Adipose tissue (tissue), 3 donors: ENCODE measurements around the gene GLP1R. TPM values are rescaled to one million over a fixed set of nuclear protein-coding genes. Genes with fewer than 3 reads are reported as not detected.

ENCODE experiments used
- H3K27ac ChIP-seq: one replicate; pipeline ENCODE4 v1.5.1; 2013; ENCODE audit warnings: low read depth, low read length
- WGBS, 3 donors: extraction: QIAGEN DNeasy Blood & Tissue Kit; methylation state at CpG; one replicate each; pipeline ENCODE4 v1.1.7; 2013; 5-methylcytosine and 5-hydroxymethylcytosine counted together
- polyA plus RNA-seq, 3 donors: library from polyadenylated mRNA; stranded (reverse); fragments of 200-250 nt; gene quantifications; one replicate each; pipeline ENCODE4 v1.2.3, GENCODE V29; 2013
- donor health status: healthy with polysubstance abuse.
- donor health status: Bipolar disorder and iron deficiency.
- donor health status: healthy.

GLP1R gene
- polyA plus RNA-seq, 3 donors = 0.04 to 2.0 TPM; not detected in 1

DNA sequence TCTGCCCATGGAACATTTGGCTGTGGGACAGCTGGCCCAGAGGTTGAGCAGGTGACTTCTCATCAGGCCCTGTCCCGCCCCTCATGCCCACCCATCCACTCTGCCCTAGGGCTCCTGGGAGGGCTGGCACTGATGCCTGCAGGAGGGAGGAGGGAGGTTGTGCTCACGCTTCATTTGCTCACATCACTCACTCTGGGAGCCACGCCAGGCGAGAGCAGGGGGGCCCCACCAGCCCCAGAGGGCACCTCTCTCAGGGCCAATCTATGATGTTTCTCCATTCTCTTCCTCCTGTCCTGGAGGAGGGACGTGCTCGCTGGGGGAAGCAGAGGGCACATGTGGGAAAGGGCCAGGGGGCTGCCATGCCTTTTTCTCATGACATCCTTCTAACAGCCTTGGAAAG is 10.9 kb upstream of the GLP1R start:
- 59 to 61% (median 60%) methylated on average over 5 to 6 of the region's 6 CpGs for WGBS, 3 donors
- H3K27ac ChIP-seq = no peak overlapping the region

DNA sequence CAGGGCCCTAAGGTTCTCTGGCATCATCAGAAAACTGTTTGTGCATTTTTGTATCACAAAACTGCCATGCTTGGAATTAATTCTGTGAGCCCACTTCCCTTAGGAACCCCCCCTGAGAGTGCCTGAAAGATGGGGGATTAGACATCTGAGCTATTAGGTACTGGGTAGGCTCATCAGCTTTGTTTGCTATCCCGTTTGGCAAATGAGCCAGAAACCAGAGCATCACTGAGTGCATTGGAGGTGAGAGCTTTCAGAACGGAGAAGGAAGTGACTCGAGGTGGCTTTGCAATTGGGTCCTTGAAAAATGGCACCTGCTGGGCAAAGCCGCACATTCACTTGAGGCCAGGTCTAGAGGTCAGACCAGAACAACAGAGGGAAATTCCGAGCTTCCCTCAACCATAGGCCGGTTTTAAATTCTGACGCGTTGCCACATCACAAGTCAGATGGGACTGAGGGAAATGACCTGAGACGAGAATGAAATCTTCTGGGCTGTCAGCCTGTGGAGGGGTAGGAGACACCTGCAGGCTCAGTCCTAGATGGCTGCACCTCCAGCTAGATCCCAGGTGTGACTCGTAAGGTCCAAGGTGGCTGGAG is 8.4 kb upstream of the GLP1R start:
- no peak overlapping the region for H3K27ac ChIP-seq
- WGBS, 3 donors = 76 to 81% (median 77%) methylated on average over 10 of the region's 10 CpGs

DNA sequence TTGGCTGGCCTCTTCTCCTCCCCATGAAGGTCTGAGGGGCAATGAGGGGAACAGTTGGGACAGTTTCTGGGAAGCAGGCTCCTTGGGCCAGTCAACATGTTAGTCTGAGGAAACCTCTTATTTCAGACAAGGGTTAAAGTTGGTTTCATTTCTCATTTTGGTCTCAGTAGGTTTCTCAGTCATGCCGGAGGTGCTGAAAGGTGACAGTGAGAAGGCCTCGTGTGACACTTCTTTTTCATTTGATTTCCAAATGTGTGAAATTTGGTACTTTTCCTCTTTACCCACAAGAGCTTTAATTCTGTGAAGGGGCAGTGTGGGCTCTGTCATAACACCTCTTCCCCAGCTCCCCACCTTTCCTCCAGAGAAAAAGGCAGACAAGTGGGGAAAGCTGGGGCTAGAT is 7.5 kb upstream of the GLP1R start:
- 45 to 85% (median 58%) methylated on average over 2 of the region's 2 CpGs for WGBS, 3 donors
- no peak overlapping the region for H3K27ac ChIP-seq

DNA sequence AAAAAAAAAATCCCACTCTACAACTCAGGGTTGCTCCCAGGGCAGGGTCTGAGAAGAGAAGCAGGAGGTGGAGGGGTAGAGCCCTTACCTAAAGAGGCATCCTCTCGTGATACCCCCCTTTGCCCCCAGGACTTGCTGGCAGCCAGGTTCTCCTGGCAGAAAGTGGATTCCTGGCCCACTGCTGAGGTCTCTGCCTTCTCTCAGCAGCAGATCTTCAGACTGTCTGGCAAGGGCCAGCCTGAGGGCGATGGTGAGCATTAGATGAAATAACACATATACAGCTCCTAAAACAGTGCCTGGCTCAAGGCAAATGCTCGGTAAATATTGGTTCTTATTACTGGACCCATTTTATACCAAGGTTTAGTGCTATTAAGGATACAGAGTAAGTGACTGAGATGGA is 4.8 kb upstream of the GLP1R start:
- H3K27ac ChIP-seq = no peak overlapping the region
- WGBS, 3 donors = 76 to 87% (median 86%) methylated on average over 3 of the region's 3 CpGs

DNA sequence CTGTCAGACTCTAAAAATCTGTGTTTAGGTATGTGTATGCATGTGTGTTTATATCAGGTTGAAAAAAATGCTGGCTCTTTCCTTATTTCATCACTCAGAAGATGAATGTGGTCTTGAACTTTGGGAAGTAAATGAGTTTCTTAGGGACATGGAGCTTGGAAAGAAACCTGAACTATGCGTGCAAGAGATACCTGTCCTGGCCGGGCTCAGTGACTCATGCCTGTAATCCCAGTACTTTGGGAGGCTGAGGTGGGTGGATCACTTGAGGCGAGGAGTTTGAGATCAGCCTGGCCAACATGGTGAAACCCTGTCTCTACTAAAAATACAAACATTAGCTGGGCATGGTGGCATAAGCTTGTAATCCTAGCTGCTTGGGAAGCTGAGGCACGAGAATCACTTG is 4.4 kb upstream of the GLP1R start:
- no peak overlapping the region for H3K27ac ChIP-seq
- WGBS, 3 donors = 76 to 95% (median 84%) methylated on average over 4 of the region's 4 CpGs

DNA sequence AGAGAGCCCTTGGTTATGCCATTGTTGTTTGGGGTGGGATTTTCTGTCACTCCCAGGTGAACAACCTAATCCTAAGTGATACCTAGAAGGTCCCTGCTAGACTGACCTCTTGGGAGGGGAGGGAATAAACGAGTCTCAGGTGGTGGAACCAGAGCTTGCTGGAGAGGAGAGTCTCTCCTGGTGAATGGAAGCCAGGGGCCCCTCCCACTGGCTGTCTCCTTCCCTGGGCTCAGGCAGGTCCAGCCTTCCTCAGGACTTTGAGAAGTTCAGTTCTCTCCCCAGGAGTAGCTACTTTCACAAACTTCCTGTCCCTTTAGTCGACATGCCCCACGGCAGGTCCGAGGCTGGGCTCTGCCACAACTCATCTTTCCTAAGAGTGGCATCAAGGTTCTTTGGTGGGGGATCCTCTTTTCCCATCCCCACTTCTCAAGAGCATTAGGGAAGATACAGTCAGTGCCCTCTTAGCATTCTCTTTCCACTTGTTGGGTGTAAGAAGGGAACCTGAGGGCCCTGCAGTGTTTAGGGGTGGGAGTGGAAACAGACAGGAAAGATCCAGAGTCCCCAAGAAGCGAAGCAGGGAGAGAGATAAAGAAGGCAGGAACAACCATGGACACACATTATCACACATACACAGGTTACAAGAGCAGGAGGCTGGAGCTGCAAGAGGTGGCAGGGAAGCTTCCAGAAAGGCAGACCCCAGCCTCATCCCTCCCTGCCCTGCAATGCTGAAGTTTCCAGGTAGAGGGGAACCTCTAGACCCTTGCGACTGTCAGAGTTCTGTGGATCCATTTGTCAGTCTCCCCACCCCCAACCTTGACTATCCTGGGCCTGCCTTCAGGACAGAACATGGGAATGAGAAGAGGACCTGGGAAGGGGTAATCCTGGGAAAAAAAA is 900 bp upstream of the GLP1R start:
- no peak overlapping the region for H3K27ac ChIP-seq
- WGBS, 3 donors = 54 to 67% (median 62%) methylated on average over 6 of the region's 6 CpGs

DNA sequence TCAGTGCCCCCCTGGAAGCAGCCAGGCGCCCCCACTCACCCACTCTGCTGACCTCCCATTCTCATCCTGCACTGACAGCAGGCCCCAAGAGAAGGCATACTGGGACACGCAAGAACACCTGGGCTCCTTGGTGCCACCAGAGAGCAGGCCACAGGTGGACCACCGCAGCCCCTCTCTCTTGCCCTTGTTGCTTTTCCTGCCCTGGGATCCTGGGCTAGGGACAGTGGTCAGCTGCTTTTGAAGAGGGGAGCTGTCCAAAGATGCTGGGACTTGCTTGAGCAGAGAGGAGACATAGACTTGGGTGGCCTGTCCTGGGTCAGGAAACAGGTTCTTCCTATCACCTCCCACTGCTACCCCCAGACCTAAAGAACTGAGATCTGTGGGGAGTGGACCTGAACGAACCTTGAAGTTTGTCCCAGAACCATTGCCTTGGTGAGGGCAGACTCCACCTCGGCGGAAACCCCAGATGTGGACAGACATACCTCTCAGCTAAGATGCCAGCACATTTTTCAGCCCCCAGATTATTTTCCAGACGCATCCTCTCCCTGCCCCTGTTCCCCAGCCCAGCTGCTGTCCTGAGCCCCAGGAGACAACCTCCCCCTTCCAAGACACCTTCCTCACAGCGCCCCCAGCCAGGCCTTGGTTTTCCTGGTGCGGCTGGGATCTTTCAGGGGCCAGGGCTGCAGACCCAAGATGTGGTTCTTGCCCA is 1.1 kb downstream of the GLP1R start:
- H3K27ac ChIP-seq = no peak overlapping the region
- WGBS, 3 donors = 62 to 87% (median 86%) methylated on average over 9 of the region's 9 CpGs

DNA sequence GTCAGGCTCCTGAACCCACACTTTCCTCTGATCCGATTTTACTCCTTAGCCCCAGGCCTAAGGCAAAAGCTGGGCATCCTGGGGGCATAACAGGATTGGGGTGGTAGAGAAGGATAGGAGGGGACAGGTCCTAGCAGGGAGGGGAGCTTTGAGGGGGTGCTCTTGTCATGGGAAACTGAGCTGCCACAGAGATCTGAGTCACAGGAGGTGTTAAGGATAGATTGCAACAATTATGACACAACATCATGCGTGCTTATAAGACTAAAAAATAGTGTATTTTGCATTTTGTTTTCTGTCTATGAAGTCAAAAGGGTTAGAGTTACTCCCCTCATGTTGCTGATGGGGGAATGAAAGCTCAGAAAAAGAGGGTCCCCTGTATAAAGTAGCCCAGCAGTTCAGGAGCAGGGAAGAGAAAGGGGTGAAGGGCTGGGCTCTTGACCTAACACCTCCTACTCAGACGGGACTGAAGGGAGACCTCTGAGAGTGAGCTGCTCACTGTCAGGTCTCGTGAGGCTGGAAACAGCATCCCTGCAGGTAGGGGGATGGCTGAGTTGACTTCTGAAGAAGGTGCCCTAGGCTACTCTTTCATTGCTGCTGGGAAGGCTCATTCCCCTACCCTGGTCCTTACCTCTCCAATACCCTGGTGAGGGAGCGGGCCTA is 2.0 kb downstream of the GLP1R start:
- whole genome bisulfite sequencing, 3 donors = 78 to 86% (median 81%) methylated on average over 5 of the region's 5 CpGs
- no peak overlapping the region for H3K27ac ChIP-seq

DNA sequence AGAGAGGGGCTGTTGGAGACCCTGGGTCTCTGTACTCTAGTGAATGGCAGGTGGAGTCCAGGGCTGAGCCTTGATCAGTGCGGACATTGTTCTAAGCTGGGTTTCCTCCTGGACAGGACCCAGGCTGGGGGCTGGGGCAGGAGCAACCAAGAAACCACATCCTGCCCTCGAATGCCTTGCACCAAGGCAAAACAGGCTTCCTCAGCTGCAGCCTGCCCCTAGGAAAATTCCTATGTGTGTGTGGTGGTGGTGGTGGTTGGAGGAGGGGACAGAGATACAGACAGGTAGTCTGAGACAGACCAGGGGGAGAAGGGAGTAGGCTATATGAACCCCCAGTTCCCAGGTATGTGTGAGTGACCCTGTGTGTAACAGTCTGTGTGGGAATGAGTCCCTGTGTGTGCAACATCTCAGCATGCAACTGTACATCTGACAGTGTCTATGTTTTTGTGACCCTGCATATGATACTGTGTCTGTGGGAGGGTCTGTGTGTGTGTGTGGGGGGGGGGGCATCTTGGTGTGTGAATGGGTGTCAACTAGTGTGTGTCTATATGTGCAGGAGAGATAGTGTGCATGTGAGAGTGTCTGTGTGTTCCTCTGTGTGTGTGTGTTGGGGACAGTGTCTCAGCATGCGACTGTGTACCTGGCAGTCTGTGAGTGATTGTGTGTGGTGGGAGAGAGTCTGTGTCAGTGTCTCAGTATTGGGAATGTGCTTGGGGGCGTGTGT is 3.0 kb downstream of the GLP1R start:
- no peak overlapping the region for H3K27ac ChIP-seq
- 48 to 55% (median 49%) methylated on average over 4 of the region's 4 CpGs for WGBS, 3 donors

DNA sequence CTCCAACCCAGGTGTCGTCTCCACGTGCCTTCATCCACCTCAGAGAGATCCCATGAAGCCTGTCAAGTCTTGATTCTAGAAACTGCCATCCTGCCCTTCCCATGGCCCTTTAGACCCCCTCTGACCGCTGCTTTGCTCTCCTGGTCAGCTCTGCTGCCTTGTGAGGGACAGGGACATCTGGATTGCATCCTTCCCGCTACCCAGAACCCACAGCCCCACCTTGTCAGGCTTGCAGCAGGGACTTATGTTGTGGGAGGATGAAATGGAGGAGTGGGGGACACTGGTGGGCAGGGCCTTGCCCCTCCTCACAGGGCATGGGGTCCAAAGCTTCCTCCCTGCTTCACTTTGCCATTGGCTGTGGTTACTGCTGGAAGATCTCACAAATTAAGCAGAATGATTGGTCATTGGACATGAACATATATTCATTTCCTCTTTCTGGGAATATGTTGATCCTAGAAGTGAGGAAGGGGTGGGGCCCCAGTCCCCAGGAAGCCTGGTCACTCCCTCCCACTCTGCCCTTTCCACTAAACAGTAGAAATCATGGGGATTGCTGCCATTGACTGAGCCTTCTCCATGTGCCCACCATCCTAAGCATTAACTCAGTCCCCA is 4.5 kb downstream of the GLP1R start:
- WGBS, 3 donors = 75 to 92% (median 87%) methylated on average over 4 of the region's 4 CpGs
- H3K27ac ChIP-seq = no peak overlapping the region

DNA sequence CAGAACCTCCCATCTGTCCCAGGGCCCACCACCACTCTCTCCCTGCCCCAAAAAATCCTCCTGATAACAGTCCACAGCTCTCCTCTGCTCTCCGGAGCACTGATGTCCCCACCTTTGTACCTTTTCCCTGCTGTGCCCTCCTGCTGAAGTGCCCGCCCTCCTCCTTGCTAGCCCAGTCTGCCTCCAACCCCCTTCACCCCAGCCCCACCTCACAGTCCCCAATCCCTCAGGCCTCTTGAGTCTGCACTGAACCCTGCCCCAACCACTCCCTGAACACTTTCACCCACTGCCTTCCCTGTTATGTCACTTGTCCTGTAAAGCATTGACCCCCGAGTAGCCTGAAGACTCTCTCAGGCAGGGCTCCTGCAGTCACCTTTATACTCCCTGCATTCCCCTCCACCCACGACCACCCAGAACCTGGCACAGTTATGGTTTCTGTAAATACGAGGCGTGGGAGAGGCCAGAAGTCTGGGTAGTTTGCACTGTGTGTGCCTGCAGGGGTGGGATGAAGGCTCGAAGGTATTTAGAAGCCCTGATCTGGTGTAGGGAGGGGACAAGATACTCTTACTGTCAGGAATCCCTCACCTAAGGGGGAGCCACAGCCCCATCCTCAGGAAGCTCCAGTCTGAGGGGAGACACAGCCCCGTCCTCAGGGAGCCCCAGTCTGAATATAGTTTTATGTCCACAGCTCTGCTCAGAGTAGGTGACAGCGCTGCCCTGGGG is 5.4 kb downstream of the GLP1R start:
- H3K27ac ChIP-seq = no peak overlapping the region
- WGBS, 3 donors = 42 to 73% (median 73%) methylated on average over 9 of the region's 9 CpGs

DNA sequence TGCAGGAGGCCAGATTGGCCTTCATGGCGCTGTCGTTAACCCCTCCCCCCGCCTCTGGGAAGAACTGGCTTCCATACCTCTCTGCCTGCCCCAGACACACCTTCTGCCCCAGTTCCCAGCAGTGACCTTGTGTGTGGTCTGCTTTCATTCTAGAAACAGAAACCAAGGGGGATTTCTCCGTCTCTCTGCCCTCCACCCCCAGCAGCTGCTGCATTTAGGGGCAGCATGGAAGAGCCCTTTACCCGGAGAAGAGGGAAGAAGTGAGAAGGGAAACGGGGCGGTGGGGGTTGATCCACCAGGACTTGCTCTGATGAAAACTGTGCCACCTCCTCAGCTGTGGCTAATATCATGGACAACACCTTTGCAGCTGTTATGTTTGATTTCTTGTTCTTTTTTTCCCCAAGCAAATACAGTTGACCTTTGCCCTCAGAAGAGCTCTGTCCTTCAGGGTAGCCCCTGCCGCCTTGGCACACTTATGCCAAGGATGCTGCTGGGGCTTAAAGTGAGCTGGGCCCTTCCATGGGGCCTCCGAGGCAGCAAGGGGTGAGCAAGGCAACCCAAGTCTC is 6.1 kb downstream of the GLP1R start:
- WGBS, 3 donors = 47 to 81% (median 78%) methylated on average over 9 of the region's 9 CpGs
- no peak overlapping the region for H3K27ac ChIP-seq

DNA sequence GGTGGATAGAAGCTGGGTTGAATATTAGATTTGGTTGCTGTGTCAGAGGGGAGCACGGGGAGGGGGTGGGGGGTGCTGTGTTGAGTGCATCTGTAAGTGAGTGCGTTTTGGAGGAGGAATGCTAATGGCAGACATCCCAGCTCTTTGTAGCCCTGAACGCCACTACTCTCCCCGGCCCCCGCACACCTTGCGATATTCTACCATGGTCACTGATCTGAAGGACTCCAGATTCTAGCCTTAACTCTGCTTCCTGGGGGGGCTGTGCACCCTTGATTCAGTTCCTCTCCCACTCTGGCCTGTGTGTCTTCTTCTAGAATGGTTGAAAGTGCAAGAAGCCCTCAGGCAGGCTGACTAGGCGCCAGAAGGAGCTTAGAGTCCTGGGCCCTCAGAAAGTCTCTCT is 7.1 kb downstream of the GLP1R start:
- 83 to 85% (median 84%) methylated on average over 7 of the region's 7 CpGs for WGBS, 3 donors
- no peak overlapping the region for H3K27ac ChIP-seq

DNA sequence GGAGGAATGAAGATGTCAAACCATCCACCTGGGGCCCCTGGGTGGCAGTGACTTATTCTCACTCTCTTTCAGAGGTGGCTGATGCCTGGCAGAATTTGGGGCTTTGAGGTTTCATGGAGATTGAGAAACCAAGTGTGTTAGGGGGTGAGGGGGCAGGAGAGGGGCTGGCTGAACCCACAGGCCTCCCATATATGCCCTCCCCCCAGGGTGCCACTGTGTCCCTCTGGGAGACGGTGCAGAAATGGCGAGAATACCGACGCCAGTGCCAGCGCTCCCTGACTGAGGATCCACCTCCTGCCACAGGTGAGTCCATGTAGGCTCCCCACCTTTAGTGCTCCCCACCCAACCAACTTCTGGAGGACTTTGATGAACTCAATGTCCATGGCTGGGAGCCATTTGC is 7.6 kb downstream of the GLP1R start:
- 92 to 98% (median 97%) methylated on average over 5 of the region's 5 CpGs for WGBS, 3 donors
- no peak overlapping the region for H3K27ac ChIP-seq

DNA sequence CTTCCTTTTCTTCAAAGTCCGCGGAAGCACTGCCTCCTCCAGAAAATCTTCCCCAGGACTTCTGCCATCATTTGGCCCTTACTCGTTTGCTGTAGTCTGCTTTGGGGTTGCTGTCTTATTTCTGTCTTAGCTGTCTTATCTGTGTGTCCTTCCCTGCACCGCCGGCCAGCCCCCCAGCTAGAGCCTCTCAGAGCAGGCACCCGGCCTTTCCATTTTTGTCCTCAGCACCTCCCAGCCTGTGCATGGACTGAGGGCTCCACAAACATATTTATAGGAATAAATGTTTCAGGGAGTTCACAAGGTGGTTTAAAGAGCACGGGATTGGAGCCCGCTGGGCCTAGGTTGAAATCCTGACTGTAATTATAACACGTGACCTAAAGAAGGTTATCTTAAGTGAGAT is 8.1 kb downstream of the GLP1R start:
- no peak overlapping the region for H3K27ac ChIP-seq
- WGBS, 3 donors = 82 to 91% (median 85%) methylated on average over 9 of the region's 9 CpGs

DNA sequence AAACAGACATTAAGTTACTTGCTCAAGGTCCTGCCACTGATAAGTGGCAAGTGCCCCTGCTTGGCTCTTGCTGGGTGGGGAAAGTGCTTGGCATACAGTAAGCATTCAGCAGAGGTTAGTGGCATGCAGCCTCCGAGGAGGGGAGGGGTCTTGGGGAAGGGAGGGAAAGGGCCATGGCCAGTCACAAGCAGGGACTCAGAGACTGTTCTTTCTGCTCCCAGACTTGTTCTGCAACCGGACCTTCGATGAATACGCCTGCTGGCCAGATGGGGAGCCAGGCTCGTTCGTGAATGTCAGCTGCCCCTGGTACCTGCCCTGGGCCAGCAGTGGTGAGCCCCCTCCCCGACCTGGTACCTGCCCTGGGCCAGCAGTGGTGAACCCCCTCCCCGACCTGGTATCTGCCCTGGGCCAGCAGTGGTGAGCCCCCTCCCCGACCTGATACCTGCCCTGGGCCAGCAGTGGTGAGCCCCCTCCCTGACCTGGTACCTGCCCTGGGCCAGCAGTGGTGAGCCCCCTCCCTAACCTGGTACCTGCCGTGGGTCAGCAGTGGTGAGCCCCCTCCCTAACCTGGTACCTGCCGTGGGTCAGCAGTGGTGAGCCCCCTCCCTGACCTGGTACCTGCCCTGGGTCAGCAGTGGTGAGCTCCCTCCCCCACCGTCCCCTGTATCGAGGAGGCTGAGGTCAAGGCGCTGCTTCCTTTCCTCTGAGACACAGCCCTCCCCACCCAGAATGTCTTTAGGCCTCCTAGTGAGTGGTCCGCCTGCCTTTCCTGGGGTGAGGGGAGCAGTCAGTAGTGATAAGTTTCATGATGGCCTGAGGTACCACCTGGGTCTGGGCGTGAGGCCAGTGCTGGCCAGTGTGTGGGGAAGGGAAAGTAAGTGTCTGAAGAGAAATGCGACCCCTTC is 8.9 kb downstream of the GLP1R start:
- 67 to 79% (median 71%) methylated on average over 16 to 17 of the region's 17 CpGs for WGBS, 3 donors
- no peak overlapping the region for H3K27ac ChIP-seq
